ENCODE data around the gene ANKRD39.

DNA sequence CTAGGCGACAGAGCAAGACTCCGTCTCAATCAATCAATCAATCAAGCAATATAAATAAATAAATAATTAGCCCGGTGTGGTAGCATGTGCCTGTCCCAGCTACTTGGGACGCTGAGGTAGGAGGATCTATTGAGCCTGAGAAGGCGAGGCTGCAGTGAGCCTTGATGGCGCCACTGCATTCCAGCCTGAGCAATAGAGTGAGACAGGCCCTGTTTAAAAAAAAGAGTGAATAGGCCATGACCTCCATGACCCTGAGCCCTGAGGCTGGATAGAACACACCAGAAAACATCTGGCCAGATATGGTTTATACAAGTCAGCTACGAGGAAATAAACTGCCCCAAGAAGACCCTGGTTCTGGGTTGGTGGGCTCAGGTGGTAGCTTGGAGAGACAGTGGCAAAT lies 32.4 kb upstream of the ANKRD39 start:
- TF ChIP-seq, protein P1, sequence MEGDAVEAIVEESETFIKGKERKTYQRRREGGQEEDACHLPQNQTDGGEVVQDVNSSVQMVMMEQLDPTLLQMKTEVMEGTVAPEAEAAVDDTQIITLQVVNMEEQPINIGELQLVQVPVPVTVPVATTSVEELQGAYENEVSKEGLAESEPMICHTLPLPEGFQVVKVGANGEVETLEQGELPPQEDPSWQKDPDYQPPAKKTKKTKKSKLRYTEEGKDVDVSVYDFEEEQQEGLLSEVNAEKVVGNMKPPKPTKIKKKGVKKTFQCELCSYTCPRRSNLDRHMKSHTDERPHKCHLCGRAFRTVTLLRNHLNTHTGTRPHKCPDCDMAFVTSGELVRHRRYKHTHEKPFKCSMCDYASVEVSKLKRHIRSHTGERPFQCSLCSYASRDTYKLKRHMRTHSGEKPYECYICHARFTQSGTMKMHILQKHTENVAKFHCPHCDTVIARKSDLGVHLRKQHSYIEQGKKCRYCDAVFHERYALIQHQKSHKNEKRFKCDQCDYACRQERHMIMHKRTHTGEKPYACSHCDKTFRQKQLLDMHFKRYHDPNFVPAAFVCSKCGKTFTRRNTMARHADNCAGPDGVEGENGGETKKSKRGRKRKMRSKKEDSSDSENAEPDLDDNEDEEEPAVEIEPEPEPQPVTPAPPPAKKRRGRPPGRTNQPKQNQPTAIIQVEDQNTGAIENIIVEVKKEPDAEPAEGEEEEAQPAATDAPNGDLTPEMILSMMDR (IDR thresholded peaks at IDR 0.05) = no peak
- TF ChIP-seq POLR2A (IDR thresholded peaks at IDR 0.05) = no peak

Data from Peyer's patch (tissue), 4 donors.